HG03432 (cell line): ENCODE results near the gene SGPP2.
A peak's percentile ranks its signal among the peaks of the same experiment; 100 is the strongest.

Source experiments
- ATAC-seq: cut with Tn5 transposase; IDR thresholded peaks from one replicate; pipeline ENCODE4 v1.9.1; 2021; ENCODE audit warnings: mild to moderate bottlenecking, moderate library complexity; ENCODE audit not compliant: unreplicated experiment

The SGPP2 gene

DNA sequence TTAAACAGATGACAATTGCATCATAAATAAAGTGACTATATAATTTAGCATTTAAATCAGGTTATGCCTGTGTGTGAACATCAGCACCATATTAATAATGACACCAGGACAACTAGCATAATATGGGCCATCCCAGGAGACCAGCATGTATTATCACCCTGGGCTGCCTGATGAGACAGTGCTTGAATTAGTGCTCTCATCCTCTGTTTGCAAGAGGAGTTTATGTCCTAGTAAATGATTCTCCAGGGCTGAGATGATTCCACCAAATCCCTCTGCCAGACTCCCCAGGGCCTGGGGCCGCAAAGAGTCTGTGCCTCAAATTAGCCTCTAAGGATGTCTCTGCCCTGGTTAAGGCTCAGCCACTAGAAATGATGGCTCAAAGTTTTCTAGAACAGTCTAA is 97.7 kb downstream of the SGPP2 start:
- no peak for ATAC-seq

- peak; percentile 40 for ATAC-seq
These were observed 99.6 kb downstream of the SGPP2 start for GRCh38 chr2:222523783-222524544.

GRCh38 chr2:222525811-222526210 is 101.5 kb downstream of the SGPP2 start:
- no peak for ATAC-seq

DNA sequence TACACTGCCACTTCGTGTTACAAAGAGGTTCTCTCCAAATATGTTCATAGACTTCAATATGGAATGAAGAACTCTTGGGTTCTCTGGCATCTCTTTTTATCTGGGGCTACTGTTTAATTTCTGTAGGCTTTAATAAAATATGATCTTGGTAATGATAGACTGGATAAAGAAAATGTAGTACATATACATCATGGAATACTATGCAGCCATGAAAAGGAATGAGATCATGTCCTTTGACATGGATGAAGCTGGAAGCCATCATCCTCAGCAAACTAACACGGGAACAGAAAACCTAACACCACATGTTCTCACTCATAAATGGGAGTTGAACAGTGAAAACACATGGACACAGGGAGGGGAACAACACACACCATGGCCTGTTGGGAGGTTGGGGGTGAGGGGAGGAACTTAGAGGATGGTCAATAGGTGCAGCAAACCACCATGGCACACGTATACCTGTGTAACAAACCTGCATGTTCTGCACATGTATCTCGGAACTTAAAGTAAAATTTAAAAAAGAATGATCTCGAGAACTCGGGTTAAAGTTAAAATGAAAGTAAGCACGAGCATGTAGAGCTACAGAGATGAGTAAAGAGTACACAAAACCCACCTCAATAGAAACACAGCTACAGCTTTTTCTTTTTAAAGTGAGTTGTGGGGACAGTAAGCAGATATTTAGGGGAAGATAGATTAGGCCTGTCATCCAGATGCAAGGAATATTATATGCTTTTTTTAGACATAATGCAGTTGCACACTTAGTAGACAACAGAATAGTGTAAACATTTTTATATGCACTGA is 102.3 kb downstream of the SGPP2 start:
- no peak for ATAC-seq

- no peak for ATAC-seq
These were observed 108.0 kb downstream of the SGPP2 start for GRCh38 chr2:222532315-222532714.

DNA sequence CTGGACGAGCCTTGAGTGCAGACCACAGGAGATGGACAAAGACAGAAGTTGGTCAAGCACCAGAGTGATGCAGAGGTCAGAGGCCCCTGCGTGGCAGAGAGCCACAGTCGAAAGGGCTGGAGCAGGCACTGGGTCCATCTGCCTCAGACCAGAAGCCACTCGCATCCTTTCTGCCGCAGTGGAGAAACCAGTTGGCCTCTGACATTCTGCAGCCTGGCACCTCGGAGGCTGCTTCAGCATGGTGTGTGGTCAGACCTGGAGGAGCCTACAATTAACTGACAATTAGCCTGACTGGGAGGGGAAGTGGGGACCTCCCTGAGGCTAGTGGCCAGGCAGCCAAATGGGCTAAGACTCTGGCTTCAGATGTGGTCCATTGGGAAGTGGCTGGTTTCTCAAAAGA is 111.1 kb downstream of the SGPP2 start:
- ATAC-seq = no peak

- peak; percentile 74 for ATAC-seq
These were observed 114.2 kb downstream of the SGPP2 start for GRCh38 chr2:222538535-222538934.

DNA sequence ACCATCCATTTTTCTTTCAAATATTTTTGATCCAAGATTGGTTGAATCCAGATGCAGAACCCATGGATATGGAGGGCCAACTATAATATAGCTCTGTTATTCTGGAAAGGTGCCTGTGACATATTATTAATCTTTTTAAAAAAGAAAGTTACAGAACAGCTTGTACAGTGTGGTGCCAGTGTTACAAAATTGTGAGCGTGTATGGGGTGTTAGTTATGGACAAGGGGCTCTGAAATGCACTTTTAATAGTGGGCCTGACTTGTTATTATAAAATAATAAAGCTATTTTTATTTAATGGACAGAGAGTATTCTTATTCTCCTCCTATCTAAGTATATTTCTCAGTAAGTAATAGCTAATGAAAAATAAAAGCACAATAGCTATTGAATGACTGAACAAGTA is 120.3 kb downstream of the SGPP2 start:
- no peak for ATAC-seq

GRCh38 chr2:222545823-222546795 is 121.8 kb downstream of the SGPP2 start:
- no peak for ATAC-seq

DNA sequence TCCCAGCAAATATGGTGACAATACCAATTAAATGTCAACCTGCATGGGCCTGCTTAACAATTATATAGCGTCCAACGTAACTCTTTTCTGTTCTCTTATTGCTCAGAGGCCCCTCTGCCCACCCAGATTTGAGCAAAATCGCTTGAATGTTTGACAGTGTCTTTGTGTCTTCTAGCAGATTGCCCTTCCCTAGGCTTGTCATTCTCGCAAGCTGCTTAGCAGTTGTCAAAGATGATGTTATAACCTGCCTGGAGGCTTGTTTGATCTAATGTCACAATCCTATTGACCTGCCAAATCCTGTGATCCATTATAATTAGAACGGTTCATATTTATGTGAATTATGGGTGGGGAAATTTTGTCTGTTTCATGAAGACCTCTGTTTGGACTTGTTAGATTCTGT is 122.7 kb downstream of the SGPP2 start:
- ATAC-seq = no peak

- no peak for ATAC-seq
These were observed 124.6 kb downstream of the SGPP2 start for GRCh38 chr2:222548992-222549391.

GRCh38 chr2:222554517-222554916 is 130.2 kb downstream of the SGPP2 start:
- no peak for ATAC-seq

DNA sequence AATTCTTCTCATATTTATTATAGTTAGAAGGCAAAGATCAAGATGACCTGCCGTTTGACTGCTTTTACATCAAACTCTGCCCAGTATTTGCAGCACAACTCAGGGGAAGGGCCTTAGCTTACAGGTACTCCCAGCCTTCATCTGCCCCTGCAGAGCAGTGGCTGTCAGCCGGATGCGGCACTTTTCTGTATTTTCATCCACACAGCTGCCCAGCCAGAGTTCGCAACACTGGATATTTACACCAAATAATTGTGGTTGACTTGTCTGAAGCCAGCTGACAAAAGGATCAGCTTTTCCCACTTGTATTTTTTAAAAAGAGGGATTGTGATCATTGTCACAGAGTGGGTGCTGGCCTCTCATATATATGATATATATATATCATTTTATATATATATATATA is 136.8 kb downstream of the SGPP2 start:
- ATAC-seq = no peak

GRCh38 chr2:222561817-222562645 is 137.7 kb downstream of the SGPP2 start:
- peak; percentile 79 for ATAC-seq

- ATAC-seq = no peak
These were observed 138.9 kb downstream of the SGPP2 start for GRCh38 chr2:222563106-222563718.

DNA sequence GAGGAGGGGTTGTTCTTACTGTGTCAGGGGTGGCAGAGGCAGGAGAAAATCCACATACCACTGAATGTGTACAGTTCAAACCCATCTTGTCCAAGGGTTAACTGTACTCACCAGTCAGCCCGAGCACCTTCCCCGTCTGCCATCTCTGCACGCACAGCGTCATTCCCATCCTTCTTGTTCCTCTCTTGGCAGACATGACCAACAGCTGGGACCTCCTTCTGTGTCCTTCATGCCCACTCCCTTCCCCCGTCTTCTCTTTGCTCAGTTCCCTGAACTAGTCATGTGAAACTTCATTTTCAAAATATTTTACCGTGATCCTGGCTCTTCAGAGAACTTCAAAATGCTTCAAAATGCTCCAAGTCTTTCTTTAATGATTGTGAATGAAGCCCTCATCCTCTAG is 139.6 kb downstream of the SGPP2 start:
- no peak for ATAC-seq

DNA sequence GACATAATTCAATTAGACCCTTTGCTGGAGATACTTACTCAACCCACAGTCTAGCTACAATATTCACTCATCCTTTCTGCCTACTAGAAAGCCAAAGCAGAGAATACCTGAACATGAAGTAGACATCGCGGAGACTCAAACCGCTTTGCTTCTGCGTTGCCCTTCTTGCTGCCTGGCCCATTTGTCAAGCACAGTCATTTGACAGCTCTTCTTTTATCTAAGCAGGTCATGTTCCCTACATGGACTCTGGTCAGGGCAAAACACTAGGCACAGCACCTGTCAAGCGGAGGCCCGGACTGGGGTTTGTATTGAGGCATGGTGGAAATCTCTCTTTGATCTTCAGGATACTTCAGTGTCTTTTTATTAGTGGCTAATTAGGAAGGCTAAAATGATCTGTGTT is 141.9 kb downstream of the SGPP2 start:
- ATAC-seq = no peak

GRCh38 chr2:222568865-222569264 is 144.5 kb downstream of the SGPP2 start:
- no peak for ATAC-seq

- ATAC-seq = no peak
These were observed 145.5 kb downstream of the SGPP2 start for GRCh38 chr2:222569826-222570225.

DNA sequence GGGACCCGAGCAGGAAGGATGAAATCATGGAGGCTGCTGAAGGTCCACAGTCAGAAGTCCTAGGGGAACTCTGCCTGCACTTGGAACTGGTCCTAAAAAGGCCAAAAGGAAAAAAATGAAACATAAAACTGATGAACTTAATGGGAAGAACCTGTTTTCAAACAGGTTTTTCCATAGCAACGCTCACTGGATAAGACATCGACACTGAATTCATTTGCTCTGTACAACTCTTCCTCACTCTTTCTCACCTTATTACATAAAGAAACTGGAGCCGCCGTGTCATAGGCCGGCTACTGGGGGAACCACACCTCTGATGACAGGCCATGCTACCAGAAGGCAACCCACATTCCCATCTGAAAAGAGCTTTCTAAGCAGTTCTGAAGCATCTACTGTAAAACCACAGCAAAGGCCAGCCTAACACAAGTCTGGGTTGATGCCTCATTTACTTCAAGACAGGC is 147.9 kb downstream of the SGPP2 start:
- ATAC-seq = no peak
